GM19468 (cell line): ENCODE results near the gene ATXN7L1.

Experiments
- ATAC-seq: cut with Tn5 transposase; IDR thresholded peaks from one replicate; pipeline ENCODE4 v1.9.1; 2021; ENCODE audit warnings: mild to moderate bottlenecking, moderate library complexity, moderate number of reproducible peaks; ENCODE audit not compliant: unreplicated experiment; ENCODE audit errors: extremely low read depth

Gene ATXN7L1

DNA sequence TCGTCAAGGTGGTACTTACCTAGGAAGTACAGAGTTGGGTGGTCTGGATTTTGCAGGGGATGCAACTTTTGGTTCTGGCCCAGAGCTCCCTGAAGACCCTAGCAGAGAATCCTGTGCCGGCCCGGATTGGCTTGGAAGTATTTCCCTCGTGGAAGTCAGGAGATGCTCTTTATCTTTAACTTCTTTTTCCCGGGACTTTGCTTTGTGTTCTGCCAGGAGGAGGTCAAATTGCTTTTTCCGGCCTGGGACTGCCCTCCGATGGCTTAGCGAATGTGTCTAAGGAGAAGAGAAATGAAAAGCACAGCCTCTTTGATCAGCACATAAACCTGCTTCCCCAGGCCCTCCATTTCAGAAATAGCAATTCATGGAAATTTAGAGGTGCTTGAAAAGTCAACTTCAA lies 238.1 kb downstream of the ATXN7L1 start:
- ATAC-seq: no peak

DNA sequence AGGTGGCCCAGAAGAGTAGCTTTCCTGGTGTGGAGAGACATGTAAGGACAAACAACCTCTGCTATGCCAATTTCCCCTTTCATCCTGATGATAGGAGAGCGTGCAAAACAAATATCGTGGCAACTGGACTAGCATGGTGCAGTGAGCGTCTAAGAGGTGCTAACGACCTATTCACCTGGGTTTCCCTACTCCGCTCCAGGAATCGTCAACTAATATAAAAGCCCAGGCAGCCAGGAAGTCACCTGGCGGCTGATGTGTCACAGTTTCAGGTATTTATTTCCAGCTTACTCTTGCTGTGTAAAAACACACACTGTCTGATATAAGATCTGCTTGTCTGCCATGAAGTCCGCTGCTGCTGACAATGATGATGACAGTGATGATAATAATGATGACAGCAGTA lies 238.6 kb downstream of the ATXN7L1 start:
- ATAC-seq: no peak

- ATAC-seq: no peak
These were observed 239.4 kb downstream of the ATXN7L1 start for GRCh38 chr7:105636982-105637381.

DNA sequence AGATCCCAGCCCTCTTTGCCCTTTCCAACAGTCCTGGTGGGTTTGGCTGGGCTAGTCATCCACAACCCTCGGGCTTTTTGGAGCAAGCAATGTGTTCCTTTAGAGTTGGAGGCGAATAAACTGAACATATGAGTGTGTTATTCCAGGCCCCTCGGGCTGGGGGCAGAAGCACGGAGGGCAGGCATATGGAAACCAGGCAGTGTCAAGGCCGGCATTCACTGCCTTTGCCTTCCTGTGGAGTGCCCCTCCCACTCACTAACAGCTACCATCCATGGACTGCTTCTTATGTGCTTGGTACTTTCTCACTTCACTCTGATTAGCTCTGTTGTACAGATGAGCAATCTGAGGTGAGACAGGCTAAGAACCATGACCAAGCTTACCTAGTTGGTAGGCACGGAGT lies 241.2 kb downstream of the ATXN7L1 start:
- no peak for ATAC-seq

DNA sequence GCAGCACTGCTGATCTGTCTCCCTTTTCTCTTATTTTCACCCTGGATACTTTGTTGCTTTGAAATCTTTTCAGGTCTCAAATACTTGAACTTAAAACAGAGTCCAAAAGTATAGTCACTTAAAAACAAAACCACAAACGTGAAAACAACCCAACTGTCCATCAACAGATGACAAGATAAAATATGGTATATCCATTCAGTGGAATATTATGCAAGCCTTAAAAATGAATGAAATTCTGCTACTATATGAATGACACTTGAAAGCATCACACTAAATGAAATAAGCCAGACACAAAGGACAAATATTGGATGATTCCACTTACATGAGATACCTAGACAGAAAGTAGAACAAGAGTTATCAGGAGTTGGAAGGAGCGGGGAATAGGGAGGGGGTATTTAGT lies 250.4 kb downstream of the ATXN7L1 start:
- ATAC-seq: no peak

GRCh38 chr7:105623906-105624305 lies 252.5 kb downstream of the ATXN7L1 start:
- ATAC-seq: no peak

DNA sequence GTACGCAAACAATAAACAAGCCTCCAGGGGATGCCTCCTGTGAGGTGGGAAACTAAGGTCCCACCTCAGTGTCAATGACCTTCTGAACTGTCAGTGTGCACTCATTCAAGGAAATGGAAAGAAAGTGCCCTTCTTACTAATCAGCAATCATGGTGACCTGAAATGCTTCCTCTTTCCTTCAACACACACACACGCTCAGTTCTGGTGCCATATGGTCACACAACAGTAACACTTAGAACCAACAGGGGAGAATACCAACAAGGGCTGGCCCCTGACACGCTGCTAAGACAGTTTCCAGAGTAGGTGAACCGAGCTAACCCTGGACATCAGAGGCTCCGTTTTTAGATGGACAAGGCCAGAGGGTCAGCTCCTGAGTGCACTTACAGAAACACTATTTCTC lies 253.0 kb downstream of the ATXN7L1 start:
- no peak for ATAC-seq

- ATAC-seq: no peak
These were observed 254.2 kb downstream of the ATXN7L1 start for GRCh38 chr7:105622106-105622731.

- ATAC-seq: no peak
These were observed 254.8 kb downstream of the ATXN7L1 start for GRCh38 chr7:105621617-105622016.

GRCh38 chr7:105621176-105621575 lies 255.2 kb downstream of the ATXN7L1 start:
- ATAC-seq: no peak

DNA sequence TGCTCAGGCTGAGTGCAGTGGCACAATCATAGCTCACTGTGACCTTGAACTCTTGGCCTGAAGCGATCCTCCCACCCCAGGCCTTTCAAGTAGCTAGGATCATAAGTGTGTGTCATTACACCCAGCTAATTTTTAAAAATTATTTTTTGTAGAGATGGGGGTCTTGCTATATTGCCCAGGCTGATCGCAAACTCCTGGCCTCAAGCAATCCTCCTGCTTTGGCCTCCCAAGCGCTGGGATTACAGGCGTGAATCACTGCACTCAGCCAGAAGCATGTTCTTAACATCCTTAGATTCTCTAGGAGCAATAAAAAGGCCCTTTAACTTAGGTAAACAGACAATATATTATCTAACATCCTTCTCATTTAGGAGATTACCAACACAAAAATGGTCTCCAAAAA lies 256.8 kb downstream of the ATXN7L1 start:
- no peak for ATAC-seq

DNA sequence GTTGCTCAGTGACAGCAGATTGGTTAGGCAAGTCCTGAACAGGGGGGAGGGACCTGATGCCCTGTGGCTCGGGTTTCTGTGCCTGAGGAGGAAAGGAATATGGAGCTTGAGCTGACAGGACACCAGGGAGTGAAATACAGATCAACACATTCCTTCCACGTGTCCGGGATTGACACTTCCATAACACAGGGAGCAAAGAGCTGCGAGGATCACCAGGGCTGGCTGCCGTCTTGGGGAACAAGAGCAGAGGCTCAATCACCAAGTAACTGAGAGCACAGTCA lies 258.4 kb downstream of the ATXN7L1 start:
- no peak for ATAC-seq

GRCh38 chr7:105617280-105618015 lies 259.0 kb downstream of the ATXN7L1 start:
- ATAC-seq: no peak

DNA sequence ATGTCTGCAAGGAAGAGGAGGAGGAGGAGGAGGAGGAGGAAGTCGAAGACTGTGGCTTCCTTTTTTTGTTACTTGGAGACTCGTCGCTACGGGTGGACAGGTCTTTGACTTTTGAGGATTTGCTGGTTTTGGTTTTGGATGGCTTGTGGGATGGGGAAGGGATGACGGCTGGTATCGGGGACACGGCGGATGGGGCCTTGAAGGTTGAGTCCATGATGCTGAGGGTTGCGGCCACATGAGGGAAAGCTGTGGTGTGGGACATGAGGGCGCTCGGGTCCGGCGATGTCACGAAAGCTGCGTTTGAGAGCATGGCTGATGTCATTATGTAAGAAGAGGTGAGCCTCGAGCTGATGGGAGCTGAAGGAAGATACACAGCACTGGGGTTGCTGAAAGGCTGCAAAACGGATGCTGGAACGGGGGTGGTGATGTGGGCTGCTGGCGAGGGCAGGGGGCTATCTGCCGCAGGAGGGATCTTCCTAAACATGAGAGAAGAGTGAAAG lies 262.0 kb downstream of the ATXN7L1 start:
- ATAC-seq: no peak

DNA sequence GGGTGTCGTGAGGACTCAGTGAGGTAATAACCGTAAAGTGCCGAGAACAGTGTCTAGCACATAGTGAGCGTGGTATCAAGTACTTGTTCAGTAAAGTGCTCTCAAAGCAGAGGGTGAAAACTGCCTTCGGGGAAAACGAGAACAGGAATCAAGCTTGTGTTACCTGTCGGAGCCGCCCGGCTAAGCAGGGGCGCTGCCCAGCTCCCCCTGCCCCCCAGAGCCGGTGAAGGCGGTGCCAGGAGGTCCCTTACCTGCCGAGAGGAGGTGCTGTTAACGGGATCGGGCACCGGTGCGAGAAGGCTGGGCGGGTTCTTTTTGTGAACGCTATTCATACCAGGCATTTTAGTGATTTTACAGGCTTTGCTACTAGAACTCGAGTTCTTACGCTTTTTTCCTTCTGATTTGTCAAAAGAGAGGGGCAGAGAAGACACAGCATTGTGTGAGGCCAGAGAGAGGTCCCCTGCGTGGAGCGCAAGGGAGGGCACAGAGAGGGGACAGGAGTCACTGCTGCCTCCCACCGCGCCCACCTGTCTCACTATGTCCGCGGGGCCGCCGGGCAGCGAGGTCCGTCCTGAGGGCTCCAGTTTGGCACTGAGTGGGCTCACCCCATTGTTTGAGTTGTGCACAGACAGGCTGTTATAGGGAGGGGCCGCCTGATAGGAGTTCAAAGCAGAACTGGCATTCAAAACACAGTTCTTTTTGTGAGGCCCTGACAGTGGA lies 262.6 kb downstream of the ATXN7L1 start:
- ATAC-seq: no peak

DNA sequence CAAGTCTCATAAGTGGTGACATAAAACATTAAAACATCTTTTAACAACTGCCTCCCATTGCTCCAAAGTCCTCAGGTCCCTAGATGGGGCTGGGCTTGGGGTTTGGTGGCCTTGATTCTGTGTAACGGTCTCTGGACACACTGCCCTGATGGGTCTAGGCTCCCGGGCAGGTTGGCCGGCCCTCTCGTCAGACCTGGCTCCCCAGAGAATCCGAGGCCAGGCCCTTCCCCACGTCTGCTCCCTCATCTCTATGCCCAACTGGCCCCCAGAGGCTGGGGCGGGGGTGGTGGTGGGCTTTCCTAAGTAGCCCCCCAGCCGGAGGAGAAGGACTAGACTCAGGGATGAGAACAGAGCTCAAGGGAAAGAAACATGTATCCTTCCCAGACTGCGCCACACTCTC lies 263.6 kb downstream of the ATXN7L1 start:
- ATAC-seq: no peak

DNA sequence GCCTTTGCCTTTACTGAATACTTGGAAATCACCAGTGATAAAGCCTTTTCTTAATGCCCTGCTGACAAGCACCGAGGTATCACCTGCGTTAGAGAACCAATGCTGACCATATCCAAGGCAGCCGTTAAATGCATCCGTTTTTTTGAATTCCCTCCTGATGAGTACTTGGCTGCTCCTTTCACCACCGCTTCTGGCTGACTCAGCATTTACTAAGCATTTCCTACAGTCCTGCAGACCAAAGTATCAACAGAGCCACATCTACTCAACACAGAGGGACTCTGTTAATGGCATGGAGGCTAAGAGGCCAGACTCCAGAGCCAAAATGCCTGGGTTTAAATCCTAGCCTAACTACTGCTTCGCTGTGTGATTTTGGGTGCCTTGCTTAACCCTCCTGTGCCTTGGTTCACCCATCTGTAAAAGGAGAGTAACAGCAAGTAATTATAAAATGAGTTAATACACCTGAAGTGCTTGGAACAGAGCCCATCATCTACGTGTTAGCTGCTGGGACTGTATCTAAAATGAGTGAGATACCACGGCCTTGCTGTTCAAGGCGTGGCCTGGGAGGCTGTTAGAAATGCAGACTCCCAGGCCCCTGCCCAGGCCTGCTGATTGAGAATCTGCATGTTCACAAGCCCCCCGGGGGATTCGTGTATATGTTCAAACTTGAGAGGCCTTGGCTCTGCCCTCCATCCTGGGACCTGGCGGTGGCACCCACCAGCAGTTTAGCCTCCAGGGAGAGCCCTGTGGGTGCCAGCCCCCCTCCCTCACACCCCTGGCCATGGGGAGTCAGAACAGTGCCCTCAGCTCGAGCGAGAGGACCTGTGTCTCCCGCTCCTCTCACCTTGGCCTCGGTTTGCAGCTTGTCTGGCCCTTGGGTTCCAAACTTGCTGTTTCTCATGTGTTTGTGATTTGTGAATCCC lies 264.3 kb downstream of the ATXN7L1 start:
- ATAC-seq: no peak

DNA sequence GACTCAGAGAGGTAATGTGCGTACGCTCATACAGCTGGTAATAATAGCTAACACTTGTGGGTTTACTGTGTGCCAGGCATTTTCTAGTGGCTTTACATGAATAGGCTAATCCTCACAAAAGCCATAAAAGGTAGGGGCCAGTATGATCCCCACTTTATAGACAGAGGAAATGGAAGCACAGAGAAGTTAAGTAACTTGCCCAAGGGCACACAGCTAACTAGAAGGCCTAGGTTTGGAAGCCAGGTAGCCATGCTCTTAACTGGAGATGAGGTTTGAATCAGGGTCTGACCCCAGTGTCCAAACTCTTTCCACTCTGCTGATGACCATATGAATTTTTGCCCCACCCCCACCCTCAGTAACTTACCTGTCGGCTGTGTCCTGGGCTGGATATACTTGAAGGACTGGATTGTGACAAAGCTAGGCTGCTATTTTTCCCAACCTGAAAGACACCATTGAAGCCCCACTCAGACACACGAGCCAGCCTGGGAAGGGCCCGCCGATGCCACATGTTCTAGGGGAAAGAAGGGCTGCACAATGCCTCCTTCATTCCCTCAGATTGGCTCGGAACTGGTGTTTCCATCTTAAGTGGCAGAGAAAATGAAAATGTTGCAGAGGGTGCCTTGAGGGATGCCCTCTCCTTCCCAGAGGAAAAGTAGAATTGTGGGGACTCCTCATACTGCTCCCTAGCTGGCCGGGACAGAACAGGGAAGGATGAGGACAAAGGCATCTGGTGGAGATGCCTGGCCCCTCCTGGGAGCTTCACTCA lies 266.1 kb downstream of the ATXN7L1 start:
- ATAC-seq: no peak
